Hepatocyte (in vitro differentiated cells): ENCODE results near the gene PTPN6. TPM values are rescaled to one million over a fixed set of nuclear protein-coding genes. Genes with fewer than 3 reads are reported as not detected.

Experiments
- DNase-seq: peaks from one replicate; pipeline ENCODE4 v3.0.0-alpha.2; 2016; ENCODE audit warnings: low spot score
- H2AFZ ChIP-seq: fragments of 200-600 bp; sonication (generic); 2 replicates; pipeline ENCODE4 v1.6.0; 2016; ENCODE audit warnings: antibody characterized with exemption, mild to moderate bottlenecking
- H3K27ac ChIP-seq: fragments of 200-600 bp; sonication (generic); 2 replicates; pipeline ENCODE4 v1.5.1; 2016; ENCODE audit warnings: mild to moderate bottlenecking
- H3K27me3 ChIP-seq: fragments of 200-600 bp; sonication (generic); 2 replicates; pipeline ENCODE4 v1.6.1; 2016
- H3K36me3 ChIP-seq: fragments of 200-600 bp; sonication (generic); replicated peaks from 2 replicates; pipeline ENCODE4 v1.5.1; 2016; ENCODE audit warnings: low read depth; ENCODE audit not compliant: insufficient read depth
- H3K4me1 ChIP-seq: fragments of 200-600 bp; sonication (generic); 2 replicates; pipeline ENCODE4 v1.5.1; 2016; ENCODE audit warnings: mild to moderate bottlenecking, moderate library complexity; ENCODE audit not compliant: insufficient read depth
- H3K4me2 ChIP-seq: fragments of 200-600 bp; sonication (generic); 2 replicates; pipeline ENCODE4 v1.6.0; 2016
- H3K4me3 ChIP-seq: fragments of 200-600 bp; sonication (generic); 2 replicates; pipeline ENCODE4 v1.5.1; 2016; ENCODE audit warnings: mild to moderate bottlenecking
- H3K79me2 ChIP-seq: fragments of 200-600 bp; sonication (generic); 2 replicates; pipeline ENCODE4 v1.6.0; 2017; ENCODE audit warnings: mild to moderate bottlenecking
- H3K9me2 ChIP-seq: fragments of 200-600 bp; sonication (generic); replicated peaks from 2 replicates; pipeline ENCODE4 v1.6.0; 2017; ENCODE audit warnings: mild to moderate bottlenecking; ENCODE audit not compliant: insufficient read depth
- H3K9me3 ChIP-seq: fragments of 200-600 bp; sonication (generic); 2 replicates; pipeline ENCODE4 v1.5.1; 2016; ENCODE audit warnings: low read depth, mild to moderate bottlenecking
- H4K20me1 ChIP-seq: fragments of 200-600 bp; sonication (generic); 2 replicates; pipeline ENCODE4 v1.6.0; 2016; ENCODE audit warnings: mild to moderate bottlenecking; ENCODE audit not compliant: insufficient read depth, poor library complexity, severe bottlenecking
- EZH2 ChIP-seq: fragments of 200-600 bp; sonication (generic); IDR thresholded peaks from 2 replicates; pipeline ENCODE4 v1.6.1; 2016; ENCODE audit warnings: antibody characterized with exemption, mild to moderate bottlenecking, borderline replicate concordance
- EZH2phosphoT487 ChIP-seq: fragments of 200-600 bp; sonication (generic); IDR thresholded peaks from one replicate; pipeline ENCODE4 v1.6.1; 2018; ENCODE audit warnings: antibody characterized with exemption, mild to moderate bottlenecking, low read depth, moderate library complexity; ENCODE audit not compliant: unreplicated experiment, severe bottlenecking
- WGBS: methylation state at CpG from one replicate; pipeline ENCODE4 v1.1.6; 2016; ENCODE audit warnings: low lambda C conversion rate; ENCODE audit errors: missing lambda C conversion rate; 5-methylcytosine and 5-hydroxymethylcytosine counted together
- polyA plus RNA-seq: library from polyadenylated mRNA; unstranded; fragments of >200 nt; fragmentation: Nextera tagmentation; extraction: Ambion mirVana; gene quantifications from 2 replicates; pipeline ENCODE4 v1.2.1, GENCODE V29; 2016
- total RNA-seq: library from RNA; depleted of rRNA; stranded (reverse); fragments of >200 nt; gene quantifications from 2 replicates; pipeline ENCODE4 v1.2.3, GENCODE V29; 2014
- TF ChIP-seq, protein P1 (sequence below): fragments of 200-600 bp; sonication (generic); IDR thresholded peaks from 2 replicates; pipeline ENCODE4 v1.5.1; 2016; ENCODE audit warnings: antibody characterized with exemption, mild to moderate bottlenecking; ENCODE audit not compliant: poor library complexity

The PTPN6 gene
- total and polyA plus RNA-seq, 2 experiments from 2014 or later = 14.5 to 20.8 TPM

DNA sequence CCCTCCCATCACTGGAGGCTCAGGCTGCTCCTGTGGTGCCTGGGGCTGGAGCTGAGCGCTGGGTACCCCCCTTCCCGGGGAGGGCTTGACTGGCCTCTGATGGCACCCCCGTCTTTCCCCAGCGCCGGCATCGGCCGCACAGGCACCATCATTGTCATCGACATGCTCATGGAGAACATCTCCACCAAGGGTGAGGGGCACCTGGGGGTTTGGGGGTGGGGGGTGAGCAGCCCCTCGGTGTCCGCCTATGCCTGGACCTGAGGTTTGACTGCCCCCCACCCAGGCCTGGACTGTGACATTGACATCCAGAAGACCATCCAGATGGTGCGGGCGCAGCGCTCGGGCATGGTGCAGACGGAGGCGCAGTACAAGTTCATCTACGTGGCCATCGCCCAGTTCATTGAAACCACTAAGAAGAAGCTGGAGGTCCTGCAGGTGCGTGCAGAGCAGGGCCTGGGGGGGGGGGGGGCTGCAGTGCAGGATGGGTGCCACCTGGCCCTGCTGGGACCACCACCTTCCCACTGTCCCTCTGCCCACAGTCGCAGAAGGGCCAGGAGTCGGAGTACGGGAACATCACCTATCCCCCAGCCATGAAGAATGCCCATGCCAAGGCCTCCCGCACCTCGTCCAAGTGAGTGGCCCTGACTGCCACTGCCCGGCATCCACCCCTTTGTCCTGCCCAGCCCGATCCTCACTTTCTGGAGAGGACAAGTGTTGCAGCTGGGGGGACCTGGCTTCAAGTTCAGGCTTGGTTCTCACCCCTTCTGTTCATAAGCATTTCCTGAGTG lies 8.8 kb downstream of the PTPN6 start:
- Histone ChIP-seq H3K27ac (no peak overlapping the region), H4K20me1 (no peaks in the 10 kb centered on the region), H3K27me3 (no peaks in the 10 kb centered on the region), H3K9me3 (no peaks in the 10 kb centered on the region), H3K9me2 (no peaks in the 10 kb centered on the region), H3K4me2 (no peak overlapping the region), H3K36me3 (no peaks in the 10 kb centered on the region), H2AFZ (no peak overlapping the region), H3K4me1 (peaks cover 10% of the 10 kb centered on the region), H3K79me2 (peaks cover 18% of the 10 kb centered on the region), H3K4me3 (no peak overlapping the region)
- no peak for TF ChIP-seq EZH2
- TF ChIP-seq, protein P1, sequence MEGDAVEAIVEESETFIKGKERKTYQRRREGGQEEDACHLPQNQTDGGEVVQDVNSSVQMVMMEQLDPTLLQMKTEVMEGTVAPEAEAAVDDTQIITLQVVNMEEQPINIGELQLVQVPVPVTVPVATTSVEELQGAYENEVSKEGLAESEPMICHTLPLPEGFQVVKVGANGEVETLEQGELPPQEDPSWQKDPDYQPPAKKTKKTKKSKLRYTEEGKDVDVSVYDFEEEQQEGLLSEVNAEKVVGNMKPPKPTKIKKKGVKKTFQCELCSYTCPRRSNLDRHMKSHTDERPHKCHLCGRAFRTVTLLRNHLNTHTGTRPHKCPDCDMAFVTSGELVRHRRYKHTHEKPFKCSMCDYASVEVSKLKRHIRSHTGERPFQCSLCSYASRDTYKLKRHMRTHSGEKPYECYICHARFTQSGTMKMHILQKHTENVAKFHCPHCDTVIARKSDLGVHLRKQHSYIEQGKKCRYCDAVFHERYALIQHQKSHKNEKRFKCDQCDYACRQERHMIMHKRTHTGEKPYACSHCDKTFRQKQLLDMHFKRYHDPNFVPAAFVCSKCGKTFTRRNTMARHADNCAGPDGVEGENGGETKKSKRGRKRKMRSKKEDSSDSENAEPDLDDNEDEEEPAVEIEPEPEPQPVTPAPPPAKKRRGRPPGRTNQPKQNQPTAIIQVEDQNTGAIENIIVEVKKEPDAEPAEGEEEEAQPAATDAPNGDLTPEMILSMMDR = no peak
- TF ChIP-seq EZH2phosphoT487 = no peak
- WGBS = 94% methylated on average over 25 of the region's 26 CpGs
- no peak for DNase-seq

DNA sequence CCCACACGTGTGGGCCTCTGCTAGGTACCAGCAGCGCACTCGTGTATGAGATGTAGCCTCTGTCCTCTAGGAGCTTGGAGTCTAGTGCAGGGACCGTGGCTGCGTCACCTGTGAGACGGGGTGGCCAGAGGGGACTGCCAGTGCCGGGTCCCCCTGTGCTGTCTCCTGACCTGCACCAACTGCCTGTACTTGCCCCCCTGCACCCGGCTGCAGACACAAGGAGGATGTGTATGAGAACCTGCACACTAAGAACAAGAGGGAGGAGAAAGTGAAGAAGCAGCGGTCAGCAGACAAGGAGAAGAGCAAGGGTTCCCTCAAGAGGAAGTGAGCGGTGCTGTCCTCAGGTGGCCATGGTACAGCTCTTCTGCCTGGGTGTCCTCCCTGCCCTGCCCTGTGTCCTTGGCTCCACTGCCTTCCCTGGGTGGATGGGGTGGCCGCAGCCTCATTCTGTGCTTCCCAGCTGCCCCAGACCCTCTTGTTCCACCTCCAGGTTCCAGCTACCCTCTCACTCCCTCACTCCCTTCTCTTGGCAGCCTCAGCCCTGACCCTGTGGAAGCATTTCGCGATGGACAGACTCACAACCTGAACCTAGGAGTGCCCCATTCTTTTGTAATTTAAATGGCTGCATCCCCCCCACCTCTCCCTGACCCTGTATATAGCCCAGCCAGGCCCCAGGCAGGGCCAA lies 9.6 kb downstream of the PTPN6 start:
- peak overlapping the region; percentile 100 for H3K27ac ChIP-seq
- no peaks in the 10 kb centered on the region for H3K27me3 ChIP-seq
- peaks cover 15% of the 10 kb centered on the region for H3K4me1 ChIP-seq
- no peaks in the 10 kb centered on the region for H3K9me2 ChIP-seq
- no peaks in the 10 kb centered on the region for H3K36me3 ChIP-seq
- 91% methylated on average over 13 of the region's 13 CpGs for WGBS
- H2AFZ ChIP-seq = no peak overlapping the region
- no peaks in the 10 kb centered on the region for H3K9me3 ChIP-seq
- no peak for DNase-seq
- H3K79me2 ChIP-seq = peaks cover 18% of the 10 kb centered on the region
- peak overlapping the region; percentile 84 for H3K4me2 ChIP-seq
- H3K4me3 ChIP-seq = no peak overlapping the region
- TF ChIP-seq EZH2phosphoT487 (no peak), EZH2 (no peak)
- TF ChIP-seq, protein P1 = peak; percentile 9
- H4K20me1 ChIP-seq = no peaks in the 10 kb centered on the region

DNA sequence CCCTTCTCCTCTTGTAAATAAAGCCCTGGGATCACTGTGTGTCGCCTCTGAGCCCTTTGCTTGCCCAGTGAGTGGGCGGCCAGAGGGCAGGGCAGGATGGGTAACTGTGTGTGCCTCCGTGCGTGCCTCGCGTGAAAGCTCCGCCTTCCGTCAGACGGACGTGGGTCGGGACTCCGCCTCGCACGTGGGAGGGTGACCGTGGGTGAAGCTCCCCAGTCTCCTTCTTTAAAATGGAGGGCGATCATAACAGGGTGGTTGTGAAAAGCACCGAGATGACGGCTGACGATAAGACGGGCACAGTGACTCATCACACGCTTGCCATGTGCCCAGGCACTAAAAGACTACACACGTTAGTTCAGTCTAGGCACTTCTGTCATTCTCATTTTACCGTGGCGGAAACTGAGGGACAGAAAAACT lies 10.1 kb downstream of the PTPN6 start:
- no peak overlapping the region for H3K4me3 ChIP-seq
- H3K9me2 ChIP-seq = no peaks in the 10 kb centered on the region
- peak overlapping the region; percentile 100 for H3K27ac ChIP-seq
- H4K20me1 ChIP-seq = peaks cover 4% of the 10 kb centered on the region
- TF ChIP-seq EZH2phosphoT487 = no peak
- TF ChIP-seq, protein P1 = no peak
- no peak for TF ChIP-seq EZH2
- H3K79me2 ChIP-seq = peaks cover 22% of the 10 kb centered on the region
- peak overlapping the region; percentile 4 for H2AFZ ChIP-seq
- no peaks in the 10 kb centered on the region for H3K27me3 ChIP-seq
- H3K9me3 ChIP-seq = no peaks in the 10 kb centered on the region
- peak overlapping the region; percentile 84 for H3K4me2 ChIP-seq
- WGBS = 64% methylated on average over 24 of the region's 24 CpGs
- peaks cover 17% of the 10 kb centered on the region for H3K4me1 ChIP-seq
- no peaks in the 10 kb centered on the region for H3K36me3 ChIP-seq
- peak; percentile 43 for DNase-seq
